Measurements from ENCODE around the gene NKX2-8. TPM values are rescaled to one million over a fixed set of nuclear protein-coding genes. Genes with fewer than 3 reads are reported as not detected.
A peak's percentile ranks its signal among the peaks of the same experiment; 100 is the strongest.

The NKX2-8 gene
- total RNA-seq, 1 experiment from 2014 or later, result not detected

- TF ChIP-seq KAT7 (CRISPR knock-in tag; IDR thresholded peaks at IDR 0.05; ENCODE audit: borderline replicate concordance) (no peak), PREB (CRISPR knock-in tag; IDR thresholded peaks at IDR 0.05; ENCODE audit: borderline replicate concordance) (no peak), ZNF121 (CRISPR knock-in tag; IDR thresholded peaks at IDR 0.05) (no peak), PRDM15 (CRISPR knock-in tag; IDR thresholded peaks at IDR 0.05) (no peak), MXD4 (CRISPR knock-in tag; IDR thresholded peaks at IDR 0.05; ENCODE audit: borderline replicate concordance) (no peak), IRF1 (CRISPR knock-in tag; IDR thresholded peaks at IDR 0.05) (no peak), AFF4 (CRISPR knock-in tag; IDR thresholded peaks at IDR 0.05; ENCODE audit: borderline replicate concordance) (no peak)
These were observed 35.4 kb upstream of the NKX2-8 start (continued) for GRCh38 chr14:36617824-36618223.

- H3K4me3 Mint-ChIP-seq, result peak overlapping the region; percentile 57; the same call in 1 of the 2 replicates
- ChIA-PET CTCF (interaction anchor here (0.6 to 3.5 kb wide), 50 partner anchors 9 to 935 kb away, joined by 3 to 121 read pairs (median 4); partner anchors contain the start of genes MBIP, NKX2-1 and NKX2-8), POLR2A (interaction anchor here (0.6 to 0.7 kb wide), 2 partner anchors 52 to 218 kb away, joined by 4 to 7 read pairs; no protein-coding TSS in a partner anchor)
- no peaks in the 10 kb centered on the region; the same call in 1 of the 2 replicates for H3K9me3 Mint-ChIP-seq
- no peak for TF ChIP-seq TEAD1 (CRISPR knock-in tag; IDR thresholded peaks at IDR 0.05)
- peaks cover 10% of the 10 kb centered on the region for H3K4me1 Mint-ChIP-seq
- DNase-seq (ENCODE audit: low spot score) (no peak), ATAC-seq (0 out of 2 replicates have a peak, but pooled peaks have one; percentile 38)
- no peaks in the 10 kb centered on the region for H3K36me3 Mint-ChIP-seq
- peaks cover 40% of the 10 kb centered on the region for H3K27me3 Mint-ChIP-seq (ENCODE audit: low read depth)
- no peak overlapping the region for H3K27ac Mint-ChIP-seq
These were observed 23.1 kb upstream of the NKX2-8 start for GRCh38 chr14:36605506-36605857.

GRCh38 chr14:36604757-36605505 lies 22.5 kb upstream of the NKX2-8 start:
- ChIA-PET CTCF (interaction anchor here (0.6 to 3.5 kb wide), 53 partner anchors 9 to 707 kb away, joined by 3 to 121 read pairs (median 4); partner anchors contain the start of genes MBIP, NKX2-1 and NKX2-8), POLR2A (interaction anchor here (0.7 kb wide), 1 partner anchor 52 kb away, joined by 7 read pairs; no protein-coding TSS in a partner anchor)
- TF ChIP-seq E2F1 (CRISPR knock-in tag; IDR thresholded peaks at IDR 0.05), result no peak
- peak; percentile 48 for TF ChIP-seq CTCF (IDR thresholded peaks at IDR 0.05)
- no peak for TF ChIP-seq NR2C2 (CRISPR knock-in tag; IDR thresholded peaks at IDR 0.05)
- no peak for TF ChIP-seq CREB1 (CRISPR knock-in tag; IDR thresholded peaks at IDR 0.05)
- TF ChIP-seq GABPB1 (CRISPR knock-in tag; IDR thresholded peaks at IDR 0.05), result peak; percentile 44; the same call in 1 of the 2 replicates
- Mint-ChIP-seq H3K4me3 (peak overlapping the region; percentile 57), H3K27ac (no peak overlapping the region), H3K9me3 (no peaks in the 10 kb centered on the region; the same call in 1 of the 2 replicates), H3K36me3 (no peaks in the 10 kb centered on the region), H3K27me3 (ENCODE audit: low read depth) (peaks cover 39% of the 10 kb centered on the region), H3K4me1 (peaks cover 12% of the 10 kb centered on the region)
- peak; percentile 60 for DNase-seq (ENCODE audit: low spot score)
- ATAC-seq, result peak; percentile 83

Data from WTC11 (cell line).